ENCODE results near the gene HSPB9.

Gene HSPB9

GRCh38 chr17:42104264-42104663, 18.3 kb upstream of the HSPB9 start:
- TF ChIP-seq POLR2AphosphoS5 (IDR thresholded peaks at IDR 0.05; ENCODE audit: low read depth), result no peak
- no peak for TF ChIP-seq SPI1 (IDR thresholded peaks at IDR 0.05; ENCODE audit: borderline replicate concordance, low read depth)
- no peak for TF ChIP-seq REST (IDR thresholded peaks at IDR 0.05; ENCODE audit: insufficient replicate concordance, low read depth)
- no peak for TF ChIP-seq GABPA (IDR thresholded peaks at IDR 0.05; ENCODE audit: low read depth)
- no peak for TF ChIP-seq CTCF (IDR thresholded peaks at IDR 0.05; ENCODE audit: insufficient read depth, low read length)
- no peak overlapping the region for H3K4me3 ChIP-seq (replicated peaks; ENCODE audit: insufficient read depth, low read length)
- H3K27me3 ChIP-seq (ENCODE audit: insufficient read depth, poor library complexity, severe bottlenecking), result no peaks in the 10 kb centered on the region
- no peak overlapping the region for H3K27ac ChIP-seq (replicated peaks)
- no peak for DNase-seq (ENCODE audit: low read depth in 1 of 2, low spot score in 1 of 2)

GRCh38 chr17:42106009-42106408, 16.6 kb upstream of the HSPB9 start:
- TF ChIP-seq CTCF (IDR thresholded peaks at IDR 0.05; ENCODE audit: insufficient read depth, low read length) (no peak), GABPA (IDR thresholded peaks at IDR 0.05; ENCODE audit: low read depth) (no peak), POLR2AphosphoS5 (IDR thresholded peaks at IDR 0.05; ENCODE audit: low read depth) (no peak), SPI1 (IDR thresholded peaks at IDR 0.05; ENCODE audit: borderline replicate concordance, low read depth) (no peak), REST (IDR thresholded peaks at IDR 0.05; ENCODE audit: insufficient replicate concordance, low read depth) (no peak)
- no peaks in the 10 kb centered on the region for H3K27me3 ChIP-seq (ENCODE audit: insufficient read depth, poor library complexity, severe bottlenecking)
- DNase-seq (ENCODE audit: low read depth in 1 of 2, low spot score in 1 of 2), result no peak
- no peak overlapping the region for H3K4me3 ChIP-seq (replicated peaks; ENCODE audit: insufficient read depth, low read length)
- H3K27ac ChIP-seq (replicated peaks), result no peak overlapping the region

- TF ChIP-seq POLR2AphosphoS5 (IDR thresholded peaks at IDR 0.05; ENCODE audit: low read depth) (no peak), CTCF (IDR thresholded peaks at IDR 0.05; ENCODE audit: insufficient read depth, low read length) (no peak), REST (IDR thresholded peaks at IDR 0.05; ENCODE audit: insufficient replicate concordance, low read depth) (no peak), GABPA (IDR thresholded peaks at IDR 0.05; ENCODE audit: low read depth) (no peak)
- Histone ChIP-seq H3K27ac (replicated peaks) (no peak overlapping the region), H3K27me3 (ENCODE audit: insufficient read depth, poor library complexity, severe bottlenecking) (no peaks in the 10 kb centered on the region), H3K4me3 (replicated peaks; ENCODE audit: insufficient read depth, low read length) (peak overlapping the region; percentile 39)
- no peak for DNase-seq (ENCODE audit: low read depth in 1 of 2, low spot score in 1 of 2)
Observed at GRCh38 chr17:42107124-42107523, 15.5 kb upstream of the HSPB9 start.
